BJ (cell line): ENCODE measurements around the gene CHMP1A. TPM values are rescaled to one million over a fixed set of nuclear protein-coding genes. Genes with fewer than 3 reads are reported as not detected.
"Not testable (repeated sequence)": the region's sequence is repeated elsewhere in the genome, so short reads cannot be mapped to it uniquely, and the experiment has no call there.

Source experiments
- CTCF ChIA-PET: fragments of 350-600 bp; formaldehyde crosslinking; extraction: SDS; loops from one replicate; lab custom pipeline; 2021; ENCODE audit warnings: antibody characterized with exemption, inconsistent platforms; lab: Yijun Ruan, JAX
- POLR2A ChIA-PET: fragments of 300-600 bp; sonication (Branson Sonifier 250); formaldehyde crosslinking; extraction: SDS; loops from one replicate; lab custom pipeline; 2021; ENCODE audit warnings: antibody characterized with exemption; lab: Charles Lee
- DNase-seq: peaks from one replicate; pipeline ENCODE4 v3.0.0-alpha.2; 2011; ENCODE audit warnings: low read depth
- H3K27me3 ChIP-seq: 2 replicates; pipeline ENCODE4 v1.6.0; 2011; ENCODE audit warnings: low read length; ENCODE audit not compliant: control insufficient read depth, insufficient read depth
- H3K36me3 ChIP-seq: 2 replicates; pipeline ENCODE4 v1.5.1; 2011; ENCODE audit warnings: low read length; ENCODE audit not compliant: control insufficient read depth, insufficient read depth
- H3K4me3 ChIP-seq: 2 replicates; pipeline ENCODE4 v1.5.1; 2011; ENCODE audit warnings: low read depth, mild to moderate bottlenecking, control low read depth, low read length
- polyA plus RNA-seq: library from polyadenylated mRNA; depleted of rRNA; stranded (reverse); fragments of >200 nt; gene quantifications from 2 replicates; pipeline ENCODE4 v1.2.3, GENCODE V29; 2011
- TF ChIP-seq, protein P1 (sequence below): IDR thresholded peaks from 2 replicates; pipeline ENCODE4 v1.5.1; 2011; ENCODE audit warnings: low read depth, mild to moderate bottlenecking, control low read depth, inconsistent platforms, low read length, moderate library complexity; ENCODE audit not compliant: insufficient read depth

CHMP1A gene
- polyA plus RNA-seq, 1 experiment, result 105 TPM

GRCh38 chr16:89701425-89702406, 44.2 kb upstream of the CHMP1A start, which contains the start of gene SPATA2L:
TSS of gene SPATA2L (minus strand) at chr16:89701705. CDS start at chr16:89701232, 473 bp downstream.
- Histone ChIP-seq H3K36me3 (peaks cover 8% of the 10 kb centered on the region; the same call in 1 of the 2 replicates), H3K4me3 (peak within 1 kb of the TSS; percentile 95), H3K27me3 (no peaks in the 10 kb centered on the region)
- no peak for DNase-seq
- POLR2A ChIA-PET, result no interaction called here
- CTCF ChIA-PET, result interaction anchor here (1.3 to 5.9 kb wide), 6 partner anchors 74 to 171 kb away, joined by 4 to 74 read pairs (median 22); partner anchors contain the start of gene TCF25
- TF ChIP-seq, protein P1, sequence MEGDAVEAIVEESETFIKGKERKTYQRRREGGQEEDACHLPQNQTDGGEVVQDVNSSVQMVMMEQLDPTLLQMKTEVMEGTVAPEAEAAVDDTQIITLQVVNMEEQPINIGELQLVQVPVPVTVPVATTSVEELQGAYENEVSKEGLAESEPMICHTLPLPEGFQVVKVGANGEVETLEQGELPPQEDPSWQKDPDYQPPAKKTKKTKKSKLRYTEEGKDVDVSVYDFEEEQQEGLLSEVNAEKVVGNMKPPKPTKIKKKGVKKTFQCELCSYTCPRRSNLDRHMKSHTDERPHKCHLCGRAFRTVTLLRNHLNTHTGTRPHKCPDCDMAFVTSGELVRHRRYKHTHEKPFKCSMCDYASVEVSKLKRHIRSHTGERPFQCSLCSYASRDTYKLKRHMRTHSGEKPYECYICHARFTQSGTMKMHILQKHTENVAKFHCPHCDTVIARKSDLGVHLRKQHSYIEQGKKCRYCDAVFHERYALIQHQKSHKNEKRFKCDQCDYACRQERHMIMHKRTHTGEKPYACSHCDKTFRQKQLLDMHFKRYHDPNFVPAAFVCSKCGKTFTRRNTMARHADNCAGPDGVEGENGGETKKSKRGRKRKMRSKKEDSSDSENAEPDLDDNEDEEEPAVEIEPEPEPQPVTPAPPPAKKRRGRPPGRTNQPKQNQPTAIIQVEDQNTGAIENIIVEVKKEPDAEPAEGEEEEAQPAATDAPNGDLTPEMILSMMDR, result peak; percentile 14; the same call in 1 of the 2 replicates

- Histone ChIP-seq H3K27me3 (no peaks in the 10 kb centered on the region), H3K36me3 (peaks cover 11% of the 10 kb centered on the region), H3K4me3 (peak overlapping the region; percentile 95)
- TF ChIP-seq, protein P1, result peak; percentile 16; the same call in 1 of the 2 replicates
- CTCF ChIA-PET, result interaction anchor here (0.7 to 5.9 kb wide), 26 partner anchors 10 to 221 kb away, joined by 3 to 74 read pairs (median 4); partner anchors contain the start of genes CDK10, CPNE7, TCF25 and VPS9D1
- DNase-seq, result no peak
- POLR2A ChIA-PET, result no interaction called here
These were observed 43.3 kb upstream of the CHMP1A start for GRCh38 chr16:89700649-89701424.

DNA sequence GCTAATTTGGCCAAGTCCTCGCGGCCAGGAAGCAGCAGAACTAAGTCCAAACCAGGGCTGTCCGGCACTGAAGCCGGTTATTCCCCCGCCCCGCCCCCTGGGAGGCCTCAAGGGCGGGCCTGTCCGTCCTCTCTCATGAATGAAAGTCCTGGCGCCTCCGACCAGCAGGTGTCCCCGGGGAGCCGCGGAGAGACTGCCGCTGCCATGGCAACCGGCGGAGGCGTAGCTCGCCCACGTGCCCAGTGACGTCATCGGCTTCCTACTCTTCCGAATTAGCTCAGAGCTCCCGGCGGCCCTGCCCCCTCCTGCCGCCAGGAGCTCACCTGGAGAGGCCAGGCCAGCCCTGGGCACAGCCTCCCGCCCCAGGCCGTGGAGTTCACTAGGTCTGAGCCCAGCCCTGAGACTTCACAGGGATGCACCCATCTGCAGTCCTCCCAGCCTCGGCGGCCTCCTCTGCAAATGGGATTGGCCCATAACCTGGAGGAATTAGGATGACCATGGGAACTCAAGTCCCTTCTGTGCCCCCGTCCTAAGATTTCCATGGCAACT, 42.7 kb upstream of the CHMP1A start:
- TF ChIP-seq, protein P1, result peak; percentile 82

DNA sequence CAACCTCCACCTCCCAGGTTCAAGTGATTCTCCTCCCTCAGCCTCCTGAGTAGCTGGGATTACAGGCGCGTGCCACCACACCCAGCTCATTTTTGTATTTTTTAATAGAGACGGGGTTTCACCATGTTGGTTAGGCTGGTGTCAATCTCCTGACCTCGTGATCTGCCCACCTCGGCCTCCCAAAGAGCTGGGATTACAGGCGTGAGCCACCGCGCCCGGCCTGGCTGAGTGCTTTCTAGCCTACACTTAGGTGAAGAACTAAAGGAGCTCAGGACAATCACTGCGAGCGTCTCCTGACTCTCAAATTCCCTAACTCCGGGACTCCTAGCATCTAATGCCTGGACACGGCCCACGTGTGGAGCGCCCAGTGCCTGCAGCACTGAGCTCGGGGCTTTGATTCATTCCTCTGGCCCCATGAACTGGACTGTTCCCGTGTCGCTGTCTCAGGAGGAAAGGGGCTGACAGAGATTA, 42.2 kb upstream of the CHMP1A start:
- peaks cover 18% of the 10 kb centered on the region for H3K36me3 ChIP-seq
- POLR2A ChIA-PET, H3K4me3 ChIP-seq, DNase-seq, H3K27me3 ChIP-seq: not testable (repeated sequence)
- CTCF ChIA-PET, result interaction anchor here (0.8 to 5.9 kb wide), 19 partner anchors 10 to 222 kb away, joined by 3 to 74 read pairs (median 6); partner anchors contain the start of genes CDK10, CPNE7, TCF25 and VPS9D1

More for the DNA sequence above, 42.7 kb upstream of the CHMP1A start:
- H3K27me3 ChIP-seq, result no peaks in the 10 kb centered on the region
- CTCF ChIA-PET, result interaction anchor here (0.7 to 5.9 kb wide), 27 partner anchors 10 to 222 kb away, joined by 3 to 74 read pairs (median 5); partner anchors contain the start of genes CDK10, CPNE7, TCF25 and VPS9D1
- H3K36me3 ChIP-seq, result peaks cover 17% of the 10 kb centered on the region
- peak overlapping the region; percentile 95 for H3K4me3 ChIP-seq
- POLR2A ChIA-PET, result no interaction called here
- DNase-seq, result peak; percentile 81

- H3K36me3 ChIP-seq, result peaks cover 25% of the 10 kb centered on the region
- H3K4me3 ChIP-seq, POLR2A ChIA-PET, H3K27me3 ChIP-seq, DNase-seq: not testable (repeated sequence)
- CTCF ChIA-PET, result interaction anchor here (0.6 to 5.9 kb wide), 5 partner anchors 9 to 227 kb away, joined by 3 to 74 read pairs (median 6); no protein-coding TSS in a partner anchor
These were observed 41.2 kb upstream of the CHMP1A start for GRCh38 chr16:89698717-89699116.
